ENCODE measurements around the gene TNK2. TPM values are rescaled to one million over a fixed set of nuclear protein-coding genes. Genes with fewer than 3 reads are reported as not detected.

TNK2 gene
- total RNA-seq, 1 experiment from 2014 or later, result 55.1 TPM

DNA sequence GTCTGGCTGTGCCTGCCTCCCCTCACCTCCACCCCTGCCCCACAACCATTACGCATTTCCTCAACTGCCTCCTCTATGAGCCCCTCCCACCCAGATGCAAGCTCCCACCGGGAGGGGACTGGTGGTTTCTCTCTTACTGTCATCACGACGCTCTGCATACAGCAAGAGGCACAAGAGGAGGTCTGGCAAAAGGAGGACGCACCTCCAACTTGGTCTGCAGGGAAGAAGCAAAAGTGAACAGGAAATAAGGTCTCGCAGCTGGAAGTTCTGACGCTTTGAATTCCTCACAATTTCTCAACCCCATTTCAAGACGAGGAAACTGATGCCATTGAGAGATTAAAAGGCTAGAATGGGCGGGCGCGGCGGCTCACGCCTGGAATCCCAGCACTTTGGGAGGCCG is 54.4 kb downstream of the TNK2 start:
- ChIA-PET POLR2A (no interaction called here), RAD21 (ENCODE audit: low non-redundant PET in 1 of 2, low total read pairs in 2 of 2, uncharacterized antibody in 2 of 2, unreplicated experiment in 2 of 2) (interaction anchor here in 1 of 2 experiments (0.6 kb wide), 1 partner anchor 134 kb away, joined by 4 read pairs; no protein-coding TSS in a partner anchor), CTCF (no interaction called here)
- no peak overlapping the region for H2AFZ ChIP-seq (ENCODE audit: low read depth, low read length, poor library complexity, severe bottlenecking)
- no peak overlapping the region for H3K4me3 ChIP-seq (replicated peaks in 1 of 2; ENCODE audit: low read depth in 1 of 2, low read length in 2 of 2)
- no peaks in the 10 kb centered on the region for H3K27me3 ChIP-seq (ENCODE audit: insufficient read depth, low read length)
- H4K20me1 ChIP-seq (ENCODE audit: insufficient read depth), result no peaks in the 10 kb centered on the region
- H3K4me1 ChIP-seq (ENCODE audit: control insufficient read depth in 1 of 2, insufficient read depth in 2 of 2, low read length in 2 of 2), result peaks cover 0 to 4% of the 10 kb centered on the region in 2 experiments; a peak in 2 of 4 replicates
- H3K36me3 ChIP-seq (ENCODE audit: control insufficient read depth in 1 of 2, insufficient read depth in 2 of 2, low read length in 2 of 2), result no peaks in the 10 kb centered on the region
- no peak for DNase-seq (ENCODE audit: low read depth, low spot score)
- H3K9ac ChIP-seq (ENCODE audit: low read length), result no peak overlapping the region
- H3K4me2 ChIP-seq (ENCODE audit: low read length), result no peak overlapping the region
- H3K9me3 ChIP-seq (ENCODE audit: control insufficient read depth in 1 of 2, insufficient read depth in 1 of 2, low read depth in 1 of 2, low read length in 2 of 2), result no peaks in the 10 kb centered on the region
- no TSS peak for BruUV-seq (replicated peaks)
- no peaks in the 10 kb centered on the region for H3K79me2 ChIP-seq (ENCODE audit: insufficient read depth, low read length)
- ATAC-seq, result no peak
- intact Hi-C loops (cut with micrococcal nuclease), result no loop called here
- TF ChIP-seq EGR1 (IDR thresholded peaks at IDR 0.05; ENCODE audit: low read depth) (no peak), RAD21 (IDR thresholded peaks at IDR 0.05; ENCODE audit: low read depth) (no peak), SIN3A (IDR thresholded peaks at IDR 0.05; ENCODE audit: low read depth) (no peak), JUND (IDR thresholded peaks at IDR 0.05) (no peak)
- TF ChIP-seq, protein P1, sequence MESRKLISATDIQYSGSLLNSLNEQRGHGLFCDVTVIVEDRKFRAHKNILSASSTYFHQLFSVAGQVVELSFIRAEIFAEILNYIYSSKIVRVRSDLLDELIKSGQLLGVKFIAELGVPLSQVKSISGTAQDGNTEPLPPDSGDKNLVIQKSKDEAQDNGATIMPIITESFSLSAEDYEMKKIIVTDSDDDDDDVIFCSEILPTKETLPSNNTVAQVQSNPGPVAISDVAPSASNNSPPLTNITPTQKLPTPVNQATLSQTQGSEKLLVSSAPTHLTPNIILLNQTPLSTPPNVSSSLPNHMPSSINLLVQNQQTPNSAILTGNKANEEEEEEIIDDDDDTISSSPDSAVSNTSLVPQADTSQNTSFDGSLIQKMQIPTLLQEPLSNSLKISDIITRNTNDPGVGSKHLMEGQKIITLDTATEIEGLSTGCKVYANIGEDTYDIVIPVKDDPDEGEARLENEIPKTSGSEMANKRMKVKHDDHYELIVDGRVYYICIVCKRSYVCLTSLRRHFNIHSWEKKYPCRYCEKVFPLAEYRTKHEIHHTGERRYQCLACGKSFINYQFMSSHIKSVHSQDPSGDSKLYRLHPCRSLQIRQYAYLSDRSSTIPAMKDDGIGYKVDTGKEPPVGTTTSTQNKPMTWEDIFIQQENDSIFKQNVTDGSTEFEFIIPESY (IDR thresholded peaks at IDR 0.05; ENCODE audit: extremely low read depth, insufficient replicate concordance, low read length), result no peak
- TF ChIP-seq, protein P2, sequence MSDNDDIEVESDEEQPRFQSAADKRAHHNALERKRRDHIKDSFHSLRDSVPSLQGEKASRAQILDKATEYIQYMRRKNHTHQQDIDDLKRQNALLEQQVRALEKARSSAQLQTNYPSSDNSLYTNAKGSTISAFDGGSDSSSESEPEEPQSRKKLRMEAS (IDR thresholded peaks at IDR 0.05), result no peak
- no peaks in the 10 kb centered on the region for H3K9me2 ChIP-seq (ENCODE audit: insufficient read depth)
- H3K27ac ChIP-seq (ENCODE audit: low read depth, low read length), result no peak overlapping the region

DNA sequence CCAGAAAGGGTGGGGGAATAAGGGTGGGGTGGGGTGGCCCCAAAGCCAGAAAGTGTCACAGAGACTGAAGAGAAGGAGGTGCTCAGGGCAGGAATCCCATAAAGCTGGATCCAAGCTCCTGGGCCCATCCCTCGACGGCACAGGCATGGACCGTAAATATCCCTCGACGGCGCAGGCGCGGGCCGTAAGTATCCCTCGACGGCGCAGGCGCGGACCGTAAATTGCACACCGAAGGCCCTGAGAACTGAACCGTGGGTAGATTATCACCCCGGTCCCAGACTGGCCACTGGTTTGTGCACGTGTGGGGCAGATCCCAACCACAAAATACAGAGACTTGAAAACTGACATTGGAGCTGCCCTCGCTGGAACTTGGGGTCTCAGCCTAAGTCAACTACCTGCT is 55.3 kb downstream of the TNK2 start:
- Histone ChIP-seq H3K4me1 (ENCODE audit: control insufficient read depth in 1 of 2, insufficient read depth in 2 of 2, low read length in 2 of 2) (peaks cover 0 to 3% of the 10 kb centered on the region in 2 experiments; a peak in 2 of 4 replicates), H2AFZ (ENCODE audit: low read depth, low read length, poor library complexity, severe bottlenecking) (no peak overlapping the region), H3K9me3 (ENCODE audit: control insufficient read depth in 1 of 2, insufficient read depth in 1 of 2, low read depth in 1 of 2, low read length in 2 of 2) (no peaks in the 10 kb centered on the region), H3K27me3 (ENCODE audit: insufficient read depth, low read length) (no peaks in the 10 kb centered on the region), H3K4me3 (replicated peaks in 1 of 2; ENCODE audit: low read depth in 1 of 2, low read length in 2 of 2) (no peak overlapping the region), H4K20me1 (ENCODE audit: insufficient read depth) (no peaks in the 10 kb centered on the region), H3K79me2 (ENCODE audit: insufficient read depth, low read length) (no peaks in the 10 kb centered on the region), H3K36me3 (ENCODE audit: control insufficient read depth in 1 of 2, insufficient read depth in 2 of 2, low read length in 2 of 2) (no peaks in the 10 kb centered on the region), H3K27ac (ENCODE audit: low read depth, low read length) (no peak overlapping the region), H3K4me2 (ENCODE audit: low read length) (no peak overlapping the region), H3K9ac (ENCODE audit: low read length) (no peak overlapping the region), H3K9me2 (ENCODE audit: insufficient read depth) (no peaks in the 10 kb centered on the region)
- no peak for ATAC-seq
- BruUV-seq (replicated peaks), result no TSS peak
- ChIA-PET CTCF (interaction anchor here (1.0 kb wide), 1 partner anchor 343 kb away, joined by 3 read pairs; no protein-coding TSS in a partner anchor), RAD21 (ENCODE audit: low non-redundant PET in 1 of 2, low total read pairs in 2 of 2, uncharacterized antibody in 2 of 2, unreplicated experiment in 2 of 2) (no interaction called here), POLR2A (no interaction called here)
- intact Hi-C loops (cut with micrococcal nuclease), result no loop called here
- no peak for DNase-seq (ENCODE audit: low read depth, low spot score)
- TF ChIP-seq TCF7L2 (IDR thresholded peaks at IDR 0.05; ENCODE audit: borderline replicate concordance, extremely low read depth, insufficient read depth, insufficient read length), result no peak
- TF ChIP-seq, protein P3, sequence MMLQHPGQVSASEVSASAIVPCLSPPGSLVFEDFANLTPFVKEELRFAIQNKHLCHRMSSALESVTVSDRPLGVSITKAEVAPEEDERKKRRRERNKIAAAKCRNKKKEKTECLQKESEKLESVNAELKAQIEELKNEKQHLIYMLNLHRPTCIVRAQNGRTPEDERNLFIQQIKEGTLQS (IDR thresholded peaks at IDR 0.05), result no peak
- TF ChIP-seq SP1 (IDR thresholded peaks at IDR 0.05; ENCODE audit: low read depth), result no peak
- TF ChIP-seq POLR2AphosphoS5 (IDR thresholded peaks at IDR 0.05; ENCODE audit: low read depth, low read length), result no peak
- TF ChIP-seq SRF (IDR thresholded peaks at IDR 0.05; ENCODE audit: low read depth), result no peak
- TF ChIP-seq, protein P4, sequence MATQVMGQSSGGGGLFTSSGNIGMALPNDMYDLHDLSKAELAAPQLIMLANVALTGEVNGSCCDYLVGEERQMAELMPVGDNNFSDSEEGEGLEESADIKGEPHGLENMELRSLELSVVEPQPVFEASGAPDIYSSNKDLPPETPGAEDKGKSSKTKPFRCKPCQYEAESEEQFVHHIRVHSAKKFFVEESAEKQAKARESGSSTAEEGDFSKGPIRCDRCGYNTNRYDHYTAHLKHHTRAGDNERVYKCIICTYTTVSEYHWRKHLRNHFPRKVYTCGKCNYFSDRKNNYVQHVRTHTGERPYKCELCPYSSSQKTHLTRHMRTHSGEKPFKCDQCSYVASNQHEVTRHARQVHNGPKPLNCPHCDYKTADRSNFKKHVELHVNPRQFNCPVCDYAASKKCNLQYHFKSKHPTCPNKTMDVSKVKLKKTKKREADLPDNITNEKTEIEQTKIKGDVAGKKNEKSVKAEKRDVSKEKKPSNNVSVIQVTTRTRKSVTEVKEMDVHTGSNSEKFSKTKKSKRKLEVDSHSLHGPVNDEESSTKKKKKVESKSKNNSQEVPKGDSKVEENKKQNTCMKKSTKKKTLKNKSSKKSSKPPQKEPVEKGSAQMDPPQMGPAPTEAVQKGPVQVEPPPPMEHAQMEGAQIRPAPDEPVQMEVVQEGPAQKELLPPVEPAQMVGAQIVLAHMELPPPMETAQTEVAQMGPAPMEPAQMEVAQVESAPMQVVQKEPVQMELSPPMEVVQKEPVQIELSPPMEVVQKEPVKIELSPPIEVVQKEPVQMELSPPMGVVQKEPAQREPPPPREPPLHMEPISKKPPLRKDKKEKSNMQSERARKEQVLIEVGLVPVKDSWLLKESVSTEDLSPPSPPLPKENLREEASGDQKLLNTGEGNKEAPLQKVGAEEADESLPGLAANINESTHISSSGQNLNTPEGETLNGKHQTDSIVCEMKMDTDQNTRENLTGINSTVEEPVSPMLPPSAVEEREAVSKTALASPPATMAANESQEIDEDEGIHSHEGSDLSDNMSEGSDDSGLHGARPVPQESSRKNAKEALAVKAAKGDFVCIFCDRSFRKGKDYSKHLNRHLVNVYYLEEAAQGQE (IDR thresholded peaks at IDR 0.05; ENCODE audit: low read depth), result no peak
- TF ChIP-seq, protein P5, sequence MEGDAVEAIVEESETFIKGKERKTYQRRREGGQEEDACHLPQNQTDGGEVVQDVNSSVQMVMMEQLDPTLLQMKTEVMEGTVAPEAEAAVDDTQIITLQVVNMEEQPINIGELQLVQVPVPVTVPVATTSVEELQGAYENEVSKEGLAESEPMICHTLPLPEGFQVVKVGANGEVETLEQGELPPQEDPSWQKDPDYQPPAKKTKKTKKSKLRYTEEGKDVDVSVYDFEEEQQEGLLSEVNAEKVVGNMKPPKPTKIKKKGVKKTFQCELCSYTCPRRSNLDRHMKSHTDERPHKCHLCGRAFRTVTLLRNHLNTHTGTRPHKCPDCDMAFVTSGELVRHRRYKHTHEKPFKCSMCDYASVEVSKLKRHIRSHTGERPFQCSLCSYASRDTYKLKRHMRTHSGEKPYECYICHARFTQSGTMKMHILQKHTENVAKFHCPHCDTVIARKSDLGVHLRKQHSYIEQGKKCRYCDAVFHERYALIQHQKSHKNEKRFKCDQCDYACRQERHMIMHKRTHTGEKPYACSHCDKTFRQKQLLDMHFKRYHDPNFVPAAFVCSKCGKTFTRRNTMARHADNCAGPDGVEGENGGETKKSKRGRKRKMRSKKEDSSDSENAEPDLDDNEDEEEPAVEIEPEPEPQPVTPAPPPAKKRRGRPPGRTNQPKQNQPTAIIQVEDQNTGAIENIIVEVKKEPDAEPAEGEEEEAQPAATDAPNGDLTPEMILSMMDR (IDR thresholded peaks at IDR 0.05 in 2 of 3, conservative IDR thresholded peaks at IDR 0.05 in 1 of 3; ENCODE audit: borderline replicate concordance in 1 of 3, insufficient read depth in 1 of 3, low read depth in 2 of 3, low read length in 2 of 3), result no peak

All from HCT116 (cell line).